Measurements from ENCODE around the gene ARHGAP27.
"Not testable (repeated sequence)": the region's sequence is repeated elsewhere in the genome, so short reads cannot be mapped to it uniquely, and the experiment has no call there.

GRCh38 chr17:45444301-45444700, 11.6 kb upstream of the ARHGAP27 start:
- TF ChIP-seq ZC3H10 (CRISPR knock-in tag; IDR thresholded peaks at IDR 0.05); GLIS3 (CRISPR knock-in tag; IDR thresholded peaks at IDR 0.05); ISL1 (CRISPR knock-in tag; IDR thresholded peaks at IDR 0.05); CREB5 (CRISPR knock-in tag; IDR thresholded peaks at IDR 0.05; ENCODE audit: low read depth); POU6F1 (CRISPR knock-in tag; IDR thresholded peaks at IDR 0.05; ENCODE audit: borderline replicate concordance, low read depth); RARB (CRISPR knock-in tag; IDR thresholded peaks at IDR 0.05); ARNTL (CRISPR knock-in tag; IDR thresholded peaks at IDR 0.05; ENCODE audit: borderline replicate concordance, low read depth); PATZ1 (CRISPR knock-in tag; IDR thresholded peaks at IDR 0.05; ENCODE audit: borderline replicate concordance); ZNF565 (CRISPR knock-in tag; conservative IDR thresholded peaks at IDR 0.05; ENCODE audit: low read depth); ZFP3 (CRISPR knock-in tag; IDR thresholded peaks at IDR 0.05); SNAI2 (CRISPR knock-in tag; IDR thresholded peaks at IDR 0.05); TOX (CRISPR knock-in tag; IDR thresholded peaks at IDR 0.05; ENCODE audit: borderline replicate concordance): not testable (repeated sequence)
